Activated effector memory CD4-positive, alpha-beta T cell treated with Interleukin-2 at 50 U/mL for 16 hours (primary cell): ENCODE data around the gene EML5.
"Not testable (repeated sequence)": the region's sequence is repeated elsewhere in the genome, so short reads cannot be mapped to it uniquely, and the experiment has no call there.

Experiments used
- DNase-seq: peaks from one replicate; pipeline ENCODE4 v3.0.0-alpha.2; 2020

The EML5 gene

DNA sequence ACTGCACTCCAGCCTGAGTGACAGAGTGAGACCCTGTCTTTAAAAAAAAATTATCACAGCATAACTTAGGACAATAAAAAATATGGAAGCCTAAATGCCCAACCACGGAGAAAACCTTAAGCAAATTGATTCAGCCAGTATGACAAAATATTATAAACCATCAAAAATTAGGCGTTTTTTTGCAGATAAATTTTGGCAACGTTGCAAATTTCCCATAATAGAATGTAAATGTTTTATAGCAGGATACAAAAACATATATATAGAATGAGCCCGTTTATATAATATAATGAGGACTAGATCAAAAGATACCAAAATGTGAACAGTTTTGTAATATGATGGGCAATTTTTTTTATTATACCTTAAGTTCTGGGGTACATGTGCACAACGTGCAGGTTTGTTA, 6.8 kb upstream of the EML5 start:
- no peak for DNase-seq

DNA sequence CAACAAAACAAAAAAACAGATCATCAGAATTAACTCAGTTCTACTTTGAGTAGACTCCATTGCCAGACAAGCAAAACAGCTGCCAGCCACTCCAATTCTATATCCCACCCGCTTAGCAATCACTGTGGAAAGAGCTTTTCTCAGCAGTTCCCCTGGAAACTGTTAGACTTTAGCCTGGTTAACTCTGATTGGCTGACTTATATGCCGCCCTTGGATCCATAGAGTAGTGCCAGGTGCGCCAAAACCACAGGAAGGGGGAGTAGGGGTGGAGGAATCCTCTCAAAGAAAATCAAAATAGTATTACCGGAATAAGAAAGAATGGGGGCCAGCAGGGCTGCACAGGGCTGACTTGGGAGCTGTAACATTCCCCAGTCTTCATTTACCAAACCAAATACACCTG, 5.4 kb upstream of the EML5 start:
- no peak for DNase-seq

DNA sequence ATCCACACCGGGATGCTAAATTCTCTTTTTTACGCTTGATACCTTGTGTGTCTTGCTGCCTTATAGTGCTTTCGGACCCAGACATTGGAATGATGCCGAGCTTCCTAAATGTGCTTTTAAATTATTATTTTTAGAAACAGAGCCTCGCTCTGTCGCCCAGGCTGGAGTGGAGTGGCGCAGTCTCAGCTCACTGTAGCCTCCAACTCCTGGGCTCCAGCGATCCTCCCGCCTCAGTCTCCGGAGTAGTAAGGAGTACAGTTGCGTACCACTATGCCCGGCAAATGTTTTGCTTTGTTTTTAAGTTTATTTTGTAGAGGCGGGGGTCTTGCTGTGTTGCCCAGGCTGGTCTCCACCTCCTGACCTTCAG, 489 bp upstream of the EML5 start:
- no peak for DNase-seq

DNA sequence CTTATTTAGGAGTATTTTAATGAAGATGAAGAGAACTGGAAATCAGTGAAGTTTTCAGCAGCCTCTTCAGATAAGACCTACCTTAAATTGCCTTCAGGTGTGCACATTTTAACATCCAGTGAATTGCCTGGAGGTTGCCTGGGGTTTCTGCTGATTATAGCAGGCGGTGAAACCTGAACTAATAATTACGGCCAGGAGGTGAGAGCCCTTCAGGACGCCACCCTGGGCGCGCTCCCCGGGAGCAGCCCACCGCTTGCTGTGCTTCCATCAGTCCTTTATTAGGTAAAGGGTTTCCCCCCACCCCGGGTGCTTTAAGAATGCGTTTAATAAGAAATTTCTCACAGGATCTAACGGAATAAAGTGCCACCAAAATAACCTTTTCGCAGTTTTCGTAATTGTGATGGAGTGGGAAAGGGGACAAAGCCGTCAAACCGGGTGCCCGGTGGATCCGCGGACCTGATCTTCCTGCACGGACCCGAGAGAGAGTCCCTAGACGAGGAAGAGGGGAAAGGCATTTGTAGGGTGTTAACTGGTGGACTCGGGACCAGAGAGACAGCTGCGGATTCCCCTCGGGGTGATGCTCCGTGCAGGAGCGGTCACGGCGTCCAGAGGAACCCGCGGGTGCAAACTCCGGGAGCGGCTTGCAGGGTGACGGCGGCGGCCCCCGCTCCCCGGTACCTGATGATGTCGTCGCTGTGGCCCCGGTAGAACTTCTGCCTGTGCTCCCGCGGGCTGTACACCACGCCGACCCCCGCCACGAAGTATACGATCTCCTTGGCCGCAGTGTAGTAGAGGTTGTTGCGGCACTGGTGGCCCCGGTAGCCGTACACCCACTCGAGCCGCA, 902 bp downstream of the EML5 start:
- DNase-seq = no peak

DNA sequence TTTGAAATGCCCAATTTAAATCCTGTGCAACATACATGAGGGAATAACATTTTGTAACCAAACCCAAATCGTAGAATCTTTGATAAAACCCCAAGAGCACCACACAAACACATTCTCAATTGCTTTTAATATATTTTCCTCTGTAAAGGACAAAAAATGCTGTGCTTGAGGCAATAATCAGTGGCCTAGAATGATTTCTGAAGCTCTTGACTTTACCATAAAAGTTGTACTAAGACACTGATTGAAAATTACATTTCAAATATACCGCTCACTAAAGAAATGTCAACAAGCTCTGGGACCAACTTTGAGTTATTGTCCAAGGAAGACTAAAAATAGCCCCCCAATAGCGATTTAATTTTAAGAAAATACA, 1.5 kb downstream of the EML5 start:
- no peak for DNase-seq

DNA sequence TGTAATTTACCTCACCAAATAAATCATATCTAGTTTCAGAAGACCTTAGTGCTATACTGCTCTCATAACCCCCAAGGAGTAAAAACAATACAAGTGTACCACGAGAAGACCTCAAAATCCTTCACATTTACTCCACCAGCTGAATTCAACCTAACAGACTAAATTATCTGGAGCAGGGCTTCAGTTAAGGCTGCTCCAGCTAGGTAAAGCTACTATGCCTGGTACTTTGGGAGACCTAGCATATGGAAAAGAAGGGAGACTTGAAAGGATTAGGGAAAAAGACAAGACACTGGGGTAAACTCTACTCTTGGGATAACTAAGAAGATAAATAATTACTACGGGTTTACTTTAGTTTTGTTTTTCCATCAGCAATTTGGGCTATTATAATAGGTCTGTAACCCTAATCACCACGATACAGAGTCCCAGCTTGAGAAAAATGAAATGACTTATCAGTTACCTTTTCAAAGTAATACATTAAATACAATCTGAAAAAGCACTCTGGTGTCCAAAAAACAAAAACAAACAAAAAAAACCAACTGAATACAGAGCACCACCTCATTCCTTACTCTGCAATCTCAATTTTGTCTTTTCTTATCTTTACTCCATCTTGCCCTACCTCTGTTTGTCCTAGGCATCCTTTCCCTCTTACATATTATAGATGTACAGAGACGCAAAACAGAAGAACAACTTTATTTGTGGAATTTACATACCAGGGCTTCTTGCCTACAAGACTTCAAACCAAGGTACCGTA, 2.1 kb downstream of the EML5 start:
- no peak for DNase-seq

DNA sequence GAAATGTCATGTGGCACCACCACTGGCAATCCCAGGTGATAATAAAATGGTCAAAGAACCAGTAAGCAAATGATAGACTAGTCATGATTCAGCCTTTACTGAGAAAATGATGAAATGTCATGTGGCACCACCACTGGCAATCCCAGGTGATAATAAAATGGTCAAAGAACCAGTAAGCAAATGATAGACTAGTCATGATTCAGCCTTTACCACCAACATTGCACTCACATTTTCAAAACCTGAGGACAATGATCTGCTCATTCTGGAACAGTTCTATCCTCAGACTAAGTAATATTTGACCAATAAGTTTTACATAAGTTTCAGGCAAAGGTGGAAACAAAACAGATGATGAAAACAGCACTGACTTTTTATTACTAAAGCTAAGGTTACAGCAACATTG, 3.2 kb downstream of the EML5 start:
- DNase-seq = not testable (repeated sequence)

DNA sequence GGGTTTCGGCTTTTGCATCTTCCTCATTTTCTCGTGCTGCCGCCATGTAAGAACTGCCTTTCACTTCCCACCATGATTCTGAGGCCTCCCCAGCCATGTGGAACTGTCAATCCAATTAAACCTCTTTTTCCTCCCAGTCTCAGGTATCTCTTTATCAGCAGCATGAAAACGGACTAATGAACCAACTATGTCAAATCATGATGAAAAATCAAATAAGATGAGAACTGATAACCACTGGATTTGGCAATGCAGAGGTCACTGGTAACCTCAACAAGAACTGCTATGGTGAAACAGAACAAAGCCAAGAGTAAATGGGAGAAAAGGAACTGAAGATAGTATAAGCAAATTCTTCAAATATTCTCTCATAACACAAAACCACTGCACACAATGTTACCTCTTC, 6.0 kb downstream of the EML5 start:
- DNase-seq = no peak

DNA sequence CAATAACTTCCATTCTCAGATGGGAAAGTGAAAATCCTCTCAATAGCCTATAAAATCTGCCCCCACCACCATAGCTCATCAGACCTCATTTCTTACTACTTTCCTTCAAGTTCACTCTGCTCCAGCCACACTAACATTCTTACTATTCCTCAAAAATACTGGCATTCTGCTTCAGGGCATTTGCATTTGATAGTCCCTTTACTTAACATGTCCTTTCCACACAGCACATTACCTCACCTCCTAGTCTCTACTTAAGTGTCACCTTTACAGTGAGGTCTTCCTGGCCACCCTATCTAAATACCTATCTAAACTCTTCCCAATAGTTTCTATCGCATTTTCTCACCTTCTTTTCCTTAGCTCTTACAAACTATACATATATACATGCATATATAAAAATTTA, 6.8 kb downstream of the EML5 start:
- no peak for DNase-seq

DNA sequence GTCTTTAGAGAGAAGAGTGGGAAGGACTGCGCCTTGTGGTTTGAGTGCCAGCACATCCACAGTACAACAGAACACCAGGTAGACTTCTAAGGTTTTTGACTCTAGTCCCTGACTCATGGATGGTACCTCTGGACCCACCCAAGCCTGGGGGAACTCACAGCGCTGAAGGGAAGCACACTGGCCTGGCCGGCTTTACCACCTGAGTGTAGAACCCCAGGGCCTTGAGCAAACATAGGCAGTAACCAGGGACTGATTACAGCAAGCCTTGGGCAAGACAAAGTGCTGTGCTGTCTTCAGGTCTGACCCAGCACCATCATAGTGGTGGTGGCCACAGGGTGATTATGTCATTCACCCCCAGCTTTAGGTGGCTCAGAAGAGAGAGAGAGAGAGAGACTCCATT, 17.2 kb downstream of the EML5 start:
- DNase-seq = no peak

DNA sequence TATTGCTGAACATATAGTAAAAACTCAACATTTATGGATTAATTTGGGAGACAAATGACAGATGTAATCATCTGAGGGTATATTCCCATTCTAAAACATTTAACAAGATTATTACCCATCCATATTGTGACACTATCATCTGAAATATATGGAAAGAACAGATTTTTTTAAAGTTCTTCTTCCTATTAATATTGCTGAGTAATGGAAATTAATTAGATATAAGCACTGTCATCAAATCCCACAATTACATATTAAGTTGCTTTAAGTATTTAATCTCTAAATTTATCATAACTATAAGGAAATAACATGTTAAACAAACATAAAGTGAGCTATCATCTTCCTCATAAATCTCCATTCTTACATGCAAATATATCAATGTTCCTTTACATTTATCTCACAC, 22.0 kb downstream of the EML5 start:
- no peak for DNase-seq

DNA sequence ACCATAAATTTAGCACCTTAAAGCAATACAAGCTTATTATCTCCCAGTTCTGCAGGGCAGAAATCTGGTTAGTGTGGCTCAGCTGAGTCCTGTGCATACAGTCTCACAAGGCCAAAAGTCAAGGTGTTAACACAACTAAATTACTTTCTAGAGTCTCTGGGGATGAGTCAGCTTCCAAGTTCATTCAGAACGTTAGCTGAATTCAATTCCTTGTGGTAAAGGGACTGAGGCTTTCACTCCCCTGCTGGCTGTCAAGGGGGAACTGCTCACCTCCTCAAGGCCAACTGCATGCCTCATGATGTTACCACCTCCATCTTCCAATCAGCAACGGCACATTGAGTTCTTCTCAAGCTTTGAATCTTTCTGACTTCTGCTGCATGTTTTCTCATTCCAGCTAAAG, 27.6 kb downstream of the EML5 start:
- DNase-seq = no peak

DNA sequence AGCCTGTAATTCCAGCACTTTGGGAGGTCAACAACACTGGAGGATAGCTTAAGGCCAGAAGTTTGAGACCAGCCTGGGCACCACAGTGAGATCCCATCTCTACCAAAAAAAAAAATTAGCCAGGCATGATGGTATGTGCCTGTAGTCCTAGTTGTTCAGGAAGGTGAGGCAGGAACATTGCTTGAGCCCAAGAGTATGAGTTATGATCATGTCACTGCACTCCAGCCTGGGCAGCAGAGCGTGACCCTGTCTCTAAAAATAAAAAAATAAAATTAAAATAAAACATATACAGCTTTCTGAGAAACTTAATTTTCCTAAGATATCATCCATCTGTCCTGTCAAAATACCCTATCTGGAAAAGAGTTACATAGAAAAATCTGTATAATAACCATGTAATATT, 38.9 kb downstream of the EML5 start:
- no peak for DNase-seq

DNA sequence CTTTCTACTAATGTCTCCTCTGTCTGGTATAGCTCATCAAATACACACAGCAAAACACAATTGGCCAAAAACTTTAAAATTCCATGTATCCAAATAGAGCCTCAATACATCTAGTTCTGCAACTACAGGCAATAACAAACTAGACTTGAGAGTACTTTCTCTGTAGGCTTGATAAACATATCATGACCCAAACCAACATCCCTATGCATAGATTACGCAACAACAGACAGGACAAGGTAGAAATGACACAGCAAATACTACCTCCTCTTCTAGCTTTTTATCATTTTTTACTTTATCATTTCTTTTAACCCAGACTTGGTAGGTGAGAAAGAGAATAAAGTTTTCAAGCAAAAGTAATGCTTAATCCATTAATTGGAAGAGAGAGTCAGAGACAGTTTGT, 41.8 kb downstream of the EML5 start:
- no peak for DNase-seq

DNA sequence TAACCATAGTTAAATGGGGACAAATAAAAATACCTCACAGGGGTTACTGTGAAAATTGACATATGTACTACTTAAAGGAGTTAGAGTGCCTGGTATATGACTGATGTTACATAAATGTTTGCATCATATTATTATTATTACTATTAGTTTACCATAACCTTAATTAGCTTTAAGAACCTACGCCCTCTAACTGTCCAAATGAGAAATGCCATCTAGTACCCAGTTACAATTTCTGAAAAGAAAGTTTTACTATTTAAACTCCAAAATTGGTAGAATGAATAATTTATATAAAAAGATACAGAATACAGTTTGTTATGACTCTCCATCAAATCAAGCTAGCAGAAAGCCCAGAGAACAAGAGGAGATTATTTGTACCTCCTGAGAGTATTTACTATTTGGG, 42.3 kb downstream of the EML5 start:
- no peak for DNase-seq

DNA sequence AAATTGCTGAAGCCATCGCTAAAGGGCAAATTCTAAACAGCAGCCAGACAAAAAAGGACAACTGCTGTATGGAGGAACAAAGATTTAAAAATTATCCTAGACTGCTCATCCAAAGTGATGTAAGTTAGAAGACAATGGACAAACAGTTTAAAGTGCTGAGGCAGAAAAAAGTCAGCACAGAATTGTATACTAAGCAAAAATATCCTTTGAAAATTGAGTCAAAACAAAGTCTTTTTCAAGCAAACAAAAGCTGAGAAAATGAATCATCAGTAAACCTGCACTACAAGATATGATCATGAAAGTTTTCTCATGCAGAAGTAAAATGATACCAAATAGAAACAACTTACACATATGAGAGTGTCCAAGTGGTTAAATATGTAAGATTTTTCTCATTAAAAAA, 43.6 kb downstream of the EML5 start:
- no peak for DNase-seq

DNA sequence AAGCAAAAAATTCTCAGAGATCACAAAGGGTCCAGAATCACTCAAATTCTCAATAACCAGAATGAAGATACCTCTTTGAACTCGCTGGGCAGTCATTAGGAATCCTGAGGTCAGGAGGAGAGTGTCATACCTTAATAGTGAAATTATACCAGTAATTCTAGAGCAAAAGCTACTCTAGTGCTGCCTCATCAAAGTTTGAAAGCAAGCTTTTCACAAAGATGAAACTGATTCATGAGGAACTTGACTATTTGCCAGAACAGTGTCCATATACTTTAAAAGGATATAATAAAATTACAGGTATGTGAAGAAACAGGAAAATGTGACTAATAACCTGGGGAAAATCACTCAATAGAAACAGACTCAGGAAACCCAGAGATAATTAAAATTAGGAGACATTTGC, 44.5 kb downstream of the EML5 start:
- DNase-seq = no peak

DNA sequence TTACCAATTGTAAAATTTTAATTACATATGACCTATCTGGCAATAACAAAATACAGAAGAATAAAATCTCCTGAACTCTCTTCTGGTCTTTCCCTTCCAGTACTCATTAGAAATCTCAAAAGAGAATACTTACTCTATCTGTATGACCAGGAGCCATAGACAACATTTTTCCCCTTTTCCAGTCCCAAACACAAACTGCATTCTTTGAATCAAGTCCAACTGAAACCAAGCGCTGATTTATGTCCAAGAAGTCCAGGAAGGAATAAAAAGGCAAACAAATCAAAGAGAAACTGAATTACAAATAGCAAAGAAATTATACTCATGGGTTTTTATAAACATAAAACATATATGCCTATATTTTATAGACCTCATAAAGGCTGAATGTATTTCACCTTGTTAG, 46.7 kb downstream of the EML5 start:
- DNase-seq = no peak

DNA sequence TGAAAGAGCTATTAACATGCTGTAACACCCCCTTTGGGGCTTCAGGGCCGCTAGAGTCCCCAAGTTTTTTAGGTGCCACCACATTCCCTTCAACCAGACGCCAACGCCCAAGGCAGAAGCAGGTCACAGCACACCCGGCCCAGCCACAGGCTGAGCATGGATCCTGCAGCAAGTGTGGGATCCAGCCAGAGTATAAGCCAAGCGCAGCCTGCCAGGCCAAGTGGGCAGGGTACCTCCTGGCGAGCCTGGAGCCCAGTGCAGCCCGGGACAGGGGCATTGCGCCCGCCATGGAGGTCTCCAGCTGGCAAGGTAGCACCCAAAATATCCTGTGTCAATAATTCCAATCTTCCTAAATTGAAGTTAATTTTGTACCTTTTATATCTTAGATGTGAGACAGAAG, 55.5 kb downstream of the EML5 start:
- DNase-seq = no peak

DNA sequence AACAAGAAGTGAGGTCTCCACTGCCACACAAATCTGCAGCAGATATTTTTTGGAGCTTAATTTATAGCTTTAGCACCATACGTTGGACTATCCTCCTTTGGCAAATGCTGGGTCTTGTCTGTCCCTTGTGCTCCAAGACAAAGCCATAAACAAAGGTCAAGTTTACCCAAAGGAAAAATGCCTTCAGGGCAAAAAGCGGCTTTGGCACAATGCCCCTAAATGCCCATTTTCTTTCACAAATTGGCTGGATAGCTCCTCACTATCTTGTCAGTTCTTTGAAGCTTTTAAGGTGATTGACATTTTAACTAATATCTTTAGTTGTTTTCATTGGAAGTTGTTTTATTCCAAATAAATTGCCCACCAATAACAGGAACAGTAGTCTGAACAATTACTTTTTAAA, 59.6 kb downstream of the EML5 start:
- no peak for DNase-seq

DNA sequence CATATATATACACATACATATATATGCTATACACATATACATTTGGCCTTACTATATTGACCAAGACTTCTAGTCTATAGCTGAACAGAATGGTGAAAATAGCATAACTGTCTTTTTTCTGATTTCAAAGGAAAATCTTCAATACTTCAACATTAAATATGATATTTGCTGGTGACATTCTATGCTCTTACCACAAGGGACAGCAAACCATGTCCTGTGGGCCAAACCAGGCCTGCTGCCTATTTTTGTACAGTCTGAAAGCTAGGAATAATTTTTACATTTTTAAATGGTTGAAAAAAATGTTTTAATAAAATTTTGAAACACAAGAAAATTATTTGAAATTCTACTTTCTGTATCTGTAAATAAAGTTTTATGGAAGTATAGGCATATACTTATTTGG, 63.6 kb downstream of the EML5 start:
- DNase-seq = no peak

DNA sequence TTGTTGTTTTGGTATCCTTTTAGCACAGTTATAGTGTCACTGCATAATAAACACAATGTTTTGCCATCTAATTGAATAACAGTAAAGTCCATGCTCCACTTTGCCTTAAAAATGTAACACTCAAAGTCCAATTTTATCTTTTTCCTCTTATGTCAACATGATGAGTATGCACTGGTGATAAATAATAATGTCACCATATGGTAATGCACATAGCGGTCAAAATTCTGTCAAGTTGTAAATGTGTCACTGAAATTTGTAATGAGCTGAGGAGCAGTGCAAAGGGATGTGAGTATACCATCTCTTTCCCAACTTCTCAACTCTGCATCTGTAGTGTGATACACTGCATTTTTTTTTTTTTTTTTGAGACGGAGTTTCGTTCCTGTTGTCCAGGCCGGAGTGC, 65.7 kb downstream of the EML5 start:
- no peak for DNase-seq

DNA sequence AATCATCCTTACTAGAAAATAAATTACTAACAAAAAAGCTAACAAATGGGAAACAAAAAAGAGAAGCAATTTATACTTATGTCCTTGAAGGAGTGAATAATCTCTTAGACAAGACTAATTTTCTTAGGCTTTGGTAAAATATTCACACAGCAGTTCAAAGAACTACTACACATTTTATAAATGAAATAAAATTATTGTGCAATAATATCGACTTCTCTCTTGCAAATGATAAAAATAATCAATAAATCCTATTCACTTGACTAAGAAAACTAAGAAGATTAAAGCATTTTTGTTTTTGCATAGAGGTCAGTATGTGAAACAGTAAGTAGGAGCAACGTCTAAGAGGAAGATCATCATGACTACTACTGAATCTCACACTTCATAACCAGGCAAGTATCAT, 82.0 kb downstream of the EML5 start:
- no peak for DNase-seq

DNA sequence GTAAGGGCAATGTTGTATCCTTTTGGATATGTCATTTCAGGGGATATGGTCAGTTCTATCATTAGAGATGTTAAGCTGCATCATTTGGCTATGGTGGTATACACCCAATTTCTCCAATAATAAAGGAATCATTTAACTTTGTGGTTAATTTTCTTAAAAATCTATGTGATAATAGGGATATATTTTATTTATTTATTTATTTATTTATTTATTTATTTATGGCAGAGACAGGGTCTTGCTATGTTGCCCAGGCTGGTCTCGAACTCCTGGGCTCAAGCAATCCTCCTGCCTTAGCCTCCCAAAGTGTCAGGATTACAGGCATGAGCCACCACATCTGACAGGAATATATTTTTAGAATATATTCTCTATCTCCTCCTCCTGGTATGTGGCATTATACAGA, 85.7 kb downstream of the EML5 start:
- no peak for DNase-seq

DNA sequence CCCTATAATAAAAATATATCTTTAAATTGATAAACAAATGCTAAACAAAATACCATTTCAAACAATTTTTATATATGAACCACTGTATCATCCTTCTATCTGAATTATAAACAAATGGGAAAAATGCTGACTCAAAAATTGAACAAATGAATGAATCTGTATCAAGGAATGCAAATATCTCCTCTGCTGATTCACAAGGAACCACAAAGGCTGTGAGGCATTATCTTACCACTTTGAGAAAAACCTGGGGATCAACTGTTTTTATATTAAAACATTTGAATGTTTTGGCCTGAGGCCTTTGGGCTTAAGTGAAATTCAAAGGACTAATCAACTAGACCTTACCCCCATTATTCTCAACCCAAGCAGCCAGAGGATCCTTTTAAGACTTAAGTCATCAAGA, 86.3 kb downstream of the EML5 start:
- DNase-seq = no peak
